KMS-11 (cell line): ENCODE results near the gene GINS2.

ENCODE experiments used
- H2AFZ ChIP-seq: fragments of 200-600 bp; sonication (generic); 2 replicates; pipeline ENCODE4 v1.6.1; 2016; ENCODE audit warnings: antibody characterized with exemption, mixed run types, low read depth
- H3K27ac ChIP-seq: fragments of 200-600 bp; sonication (generic); 2 replicates; pipeline ENCODE4 v1.6.1; 2016; ENCODE audit warnings: mild to moderate bottlenecking, mixed run types
- H3K27me3 ChIP-seq: fragments of 200-600 bp; sonication (generic); 2 replicates; pipeline ENCODE4 v1.6.1; 2017; ENCODE audit warnings: mild to moderate bottlenecking, low read depth, mixed run types, moderate library complexity; ENCODE audit not compliant: insufficient read depth
- H3K36me3 ChIP-seq: fragments of 200-600 bp; sonication (generic); 2 replicates; pipeline ENCODE4 v1.6.1; 2017; ENCODE audit warnings: mild to moderate bottlenecking, mixed run types; ENCODE audit not compliant: insufficient read depth
- H3K4me1 ChIP-seq: fragments of 200-600 bp; sonication (generic); 2 replicates; pipeline ENCODE4 v1.6.1; 2016; ENCODE audit warnings: mild to moderate bottlenecking, low read depth, mixed run types; ENCODE audit not compliant: poor library complexity, severe bottlenecking
- H3K4me2 ChIP-seq: fragments of 200-600 bp; sonication (generic); 2 replicates; pipeline ENCODE4 v1.7.0; 2016; ENCODE audit warnings: mild to moderate bottlenecking, mixed run types
- H3K4me3 ChIP-seq: fragments of 200-600 bp; sonication (generic); IDR thresholded peaks from 2 replicates; pipeline ENCODE4 v1.6.1; 2017; ENCODE audit warnings: low read depth, low read length, mixed read lengths; ENCODE audit not compliant: insufficient read depth
- H3K79me2 ChIP-seq: fragments of 200-600 bp; sonication (generic); 2 replicates; pipeline ENCODE4 v1.6.1; 2016; ENCODE audit warnings: low read depth, mixed run types; ENCODE audit not compliant: insufficient read depth
- H3K9ac ChIP-seq: fragments of 200-600 bp; sonication (generic); 2 replicates; pipeline ENCODE4 v1.6.1; 2016; ENCODE audit warnings: mild to moderate bottlenecking, mixed run types
- H4K20me1 ChIP-seq: fragments of 200-600 bp; sonication (generic); 2 replicates; pipeline ENCODE4 v1.6.1; 2016; ENCODE audit warnings: mild to moderate bottlenecking, mixed run types; ENCODE audit not compliant: insufficient read depth
- CTCF ChIP-seq: fragments of 200-600 bp; sonication (generic); conservative IDR thresholded peaks from 2 replicates; pipeline ENCODE4 v1.6.1; 2017; ENCODE audit warnings: low read depth, mild to moderate bottlenecking, antibody characterized with exemption, low read length, moderate library complexity, mixed read lengths

GINS2 gene

GRCh38 chr16:85724126-85724879 is 35.5 kb upstream of the GINS2 start:
- no peak for TF ChIP-seq CTCF
- H3K4me3 ChIP-seq, result no peak overlapping the region
- H3K4me2 ChIP-seq, result no peak overlapping the region
- no peak overlapping the region for H3K27ac ChIP-seq
- H3K4me1 ChIP-seq, result no peaks in the 10 kb centered on the region
- no peaks in the 10 kb centered on the region for H4K20me1 ChIP-seq
- no peak overlapping the region for H2AFZ ChIP-seq
- H3K27me3 ChIP-seq, result peaks cover 96% of the 10 kb centered on the region
- no peaks in the 10 kb centered on the region for H3K79me2 ChIP-seq
- no peak overlapping the region for H3K9ac ChIP-seq
- H3K36me3 ChIP-seq, result no peaks in the 10 kb centered on the region

- H3K9ac ChIP-seq, result no peak overlapping the region
- no peak overlapping the region for H3K4me2 ChIP-seq
- no peaks in the 10 kb centered on the region for H4K20me1 ChIP-seq
- no peak overlapping the region for H3K4me3 ChIP-seq
- no peak for TF ChIP-seq CTCF
- no peak overlapping the region for H3K27ac ChIP-seq
- H2AFZ ChIP-seq, result no peak overlapping the region
- H3K27me3 ChIP-seq, result peaks cover 90% of the 10 kb centered on the region
- no peaks in the 10 kb centered on the region for H3K36me3 ChIP-seq
- no peaks in the 10 kb centered on the region for H3K4me1 ChIP-seq
- no peaks in the 10 kb centered on the region for H3K79me2 ChIP-seq
Measured at GRCh38 chr16:85722128-85722893, 33.6 kb upstream of the GINS2 start.

GRCh38 chr16:85720302-85720637 is 31.5 kb upstream of the GINS2 start:
- H3K4me3 ChIP-seq, result no peak overlapping the region
- H2AFZ ChIP-seq, result no peak overlapping the region
- H3K36me3 ChIP-seq, result no peaks in the 10 kb centered on the region
- peaks cover 9% of the 10 kb centered on the region for H3K4me1 ChIP-seq
- no peak for TF ChIP-seq CTCF
- H4K20me1 ChIP-seq, result no peaks in the 10 kb centered on the region
- H3K9ac ChIP-seq, result no peak overlapping the region
- H3K79me2 ChIP-seq, result no peaks in the 10 kb centered on the region
- H3K4me2 ChIP-seq, result no peak overlapping the region
- H3K27me3 ChIP-seq, result peaks cover 90% of the 10 kb centered on the region
- H3K27ac ChIP-seq, result no peak overlapping the region

- peaks cover 88% of the 10 kb centered on the region for H3K27me3 ChIP-seq
- no peak overlapping the region for H3K9ac ChIP-seq
- no peaks in the 10 kb centered on the region for H4K20me1 ChIP-seq
- no peaks in the 10 kb centered on the region for H3K36me3 ChIP-seq
- H3K27ac ChIP-seq, result no peak overlapping the region
- no peak overlapping the region for H3K4me3 ChIP-seq
- H2AFZ ChIP-seq, result no peak overlapping the region
- H3K4me2 ChIP-seq, result no peak overlapping the region
- TF ChIP-seq CTCF, result no peak
- H3K4me1 ChIP-seq, result peaks cover 11% of the 10 kb centered on the region
- H3K79me2 ChIP-seq, result no peaks in the 10 kb centered on the region
Measured at GRCh38 chr16:85719605-85720301, 31.0 kb upstream of the GINS2 start.
